ENCODE measurements around the gene THADA. TPM values are rescaled to one million over a fixed set of nuclear protein-coding genes. Genes with fewer than 3 reads are reported as not detected.

The THADA gene
- total RNA-seq, 1 donor from 2014 or later: 29.3 TPM

DNA sequence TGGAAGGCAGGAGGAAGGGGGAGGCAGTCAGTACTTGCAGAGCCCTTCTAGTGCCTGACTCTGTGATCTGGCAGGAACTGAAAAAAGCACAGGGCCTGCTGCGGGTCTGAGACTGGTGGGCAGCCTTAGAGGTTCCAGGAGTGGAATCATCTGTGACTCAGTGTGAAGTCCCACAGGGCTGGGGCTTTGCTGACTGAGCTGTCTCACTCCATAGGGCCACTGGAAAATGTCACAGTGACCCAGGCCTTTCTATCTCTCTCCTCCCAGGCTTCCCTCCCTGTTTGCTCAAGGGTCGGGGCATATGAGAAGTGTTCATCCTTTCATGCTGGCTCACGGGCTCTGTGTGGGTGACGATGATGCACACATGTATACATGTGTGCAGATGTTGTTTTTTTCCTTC, 322.3 kb downstream of the THADA start:
- H3K27ac ChIP-seq: no peak overlapping the region
- H3F3A ChIP-seq (ENCODE audit: low read depth): peaks cover 11% of the 10 kb centered on the region
- Mint-ChIP-seq H3K4me3 (no peak overlapping the region), H3K9me3 (no peaks in the 10 kb centered on the region), H3K4me1 (peaks cover 52% of the 10 kb centered on the region), H3K27me3 (ENCODE audit: insufficient read depth, low read depth) (no peaks in the 10 kb centered on the region), H3K36me3 (peaks cover 2% of the 10 kb centered on the region), H3K27ac (peak overlapping the region; percentile 42)
- H3K79me2 ChIP-seq (ENCODE audit: low read depth): no peaks in the 10 kb centered on the region
- H3K4me1 ChIP-seq: peaks cover 27% of the 10 kb centered on the region
- no peak overlapping the region for H3K9ac ChIP-seq
- H4K20me1 ChIP-seq (ENCODE audit: low read depth): no peaks in the 10 kb centered on the region
- no peak overlapping the region for H3K4me3 ChIP-seq
- H3K4me2 ChIP-seq: no peak overlapping the region
- no peaks in the 10 kb centered on the region for H3K9me3 ChIP-seq (ENCODE audit: low read depth)
- no peak for DNase-seq (ENCODE audit: low spot score)
- no peaks in the 10 kb centered on the region for H3K36me3 ChIP-seq
- no peak overlapping the region for H2AFZ ChIP-seq (replicated peaks)
- no peaks in the 10 kb centered on the region for H3K27me3 ChIP-seq
- TF ChIP-seq EZH2phosphoT487 (IDR thresholded peaks at IDR 0.05): no peak
- TF ChIP-seq, protein P1, sequence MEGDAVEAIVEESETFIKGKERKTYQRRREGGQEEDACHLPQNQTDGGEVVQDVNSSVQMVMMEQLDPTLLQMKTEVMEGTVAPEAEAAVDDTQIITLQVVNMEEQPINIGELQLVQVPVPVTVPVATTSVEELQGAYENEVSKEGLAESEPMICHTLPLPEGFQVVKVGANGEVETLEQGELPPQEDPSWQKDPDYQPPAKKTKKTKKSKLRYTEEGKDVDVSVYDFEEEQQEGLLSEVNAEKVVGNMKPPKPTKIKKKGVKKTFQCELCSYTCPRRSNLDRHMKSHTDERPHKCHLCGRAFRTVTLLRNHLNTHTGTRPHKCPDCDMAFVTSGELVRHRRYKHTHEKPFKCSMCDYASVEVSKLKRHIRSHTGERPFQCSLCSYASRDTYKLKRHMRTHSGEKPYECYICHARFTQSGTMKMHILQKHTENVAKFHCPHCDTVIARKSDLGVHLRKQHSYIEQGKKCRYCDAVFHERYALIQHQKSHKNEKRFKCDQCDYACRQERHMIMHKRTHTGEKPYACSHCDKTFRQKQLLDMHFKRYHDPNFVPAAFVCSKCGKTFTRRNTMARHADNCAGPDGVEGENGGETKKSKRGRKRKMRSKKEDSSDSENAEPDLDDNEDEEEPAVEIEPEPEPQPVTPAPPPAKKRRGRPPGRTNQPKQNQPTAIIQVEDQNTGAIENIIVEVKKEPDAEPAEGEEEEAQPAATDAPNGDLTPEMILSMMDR (IDR thresholded peaks at IDR 0.05): no peak
- no peak for TF ChIP-seq EZH2 (IDR thresholded peaks at IDR 0.05)

DNA sequence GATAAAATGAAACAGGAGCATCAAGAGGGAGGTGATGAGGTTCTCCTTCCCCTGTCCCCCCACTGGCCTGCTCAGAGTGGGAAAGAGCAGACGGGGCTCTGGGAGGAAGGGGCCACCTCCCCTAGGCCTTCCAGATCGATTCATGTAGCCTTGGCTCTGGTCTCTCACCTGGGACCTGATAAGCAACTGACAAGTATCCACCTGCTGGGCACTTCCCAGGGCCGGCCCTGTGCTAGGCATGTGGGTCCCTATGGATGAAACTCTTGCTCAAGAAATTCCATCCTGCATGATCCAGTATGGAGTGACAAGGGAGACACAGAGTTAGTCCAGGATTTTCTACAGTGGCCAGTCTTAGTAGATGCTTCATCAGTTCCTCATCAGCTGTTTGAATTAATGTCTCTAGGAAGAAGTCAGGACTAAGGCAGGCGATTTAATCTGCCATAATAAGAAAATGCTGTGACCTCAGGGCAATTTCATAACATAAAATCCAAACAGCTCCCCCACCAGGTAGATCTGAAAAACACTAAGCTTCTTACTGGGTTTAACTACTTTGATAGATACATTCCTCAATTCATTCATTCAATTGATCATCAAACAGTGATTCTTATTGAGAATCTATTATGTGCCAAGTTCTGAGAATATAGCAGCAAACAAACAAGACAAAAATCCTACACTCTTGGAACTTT, 324.8 kb downstream of the THADA start:
- no peaks in the 10 kb centered on the region for H3K36me3 ChIP-seq
- Mint-ChIP-seq H3K27me3 (ENCODE audit: insufficient read depth, low read depth) (peaks cover 2% of the 10 kb centered on the region), H3K4me1 (peaks cover 55% of the 10 kb centered on the region), H3K36me3 (peaks cover 6% of the 10 kb centered on the region), H3K4me3 (no peak overlapping the region), H3K27ac (peak overlapping the region; percentile 6), H3K9me3 (no peaks in the 10 kb centered on the region)
- no peak for TF ChIP-seq EZH2phosphoT487 (IDR thresholded peaks at IDR 0.05)
- TF ChIP-seq, protein P1 (IDR thresholded peaks at IDR 0.05): peak; percentile 38
- no peak overlapping the region for H3K4me2 ChIP-seq
- no peak overlapping the region for H2AFZ ChIP-seq (replicated peaks)
- no peak overlapping the region for H3K27ac ChIP-seq
- no peak overlapping the region for H3K9ac ChIP-seq
- no peaks in the 10 kb centered on the region for H3K27me3 ChIP-seq
- no peaks in the 10 kb centered on the region for H3K9me3 ChIP-seq (ENCODE audit: low read depth)
- H3K4me1 ChIP-seq: peaks cover 34% of the 10 kb centered on the region
- H3F3A ChIP-seq (ENCODE audit: low read depth): peaks cover 11% of the 10 kb centered on the region
- no peak for DNase-seq (ENCODE audit: low spot score)
- no peaks in the 10 kb centered on the region for H4K20me1 ChIP-seq (ENCODE audit: low read depth)
- no peak overlapping the region for H3K4me3 ChIP-seq
- no peaks in the 10 kb centered on the region for H3K79me2 ChIP-seq (ENCODE audit: low read depth)

DNA sequence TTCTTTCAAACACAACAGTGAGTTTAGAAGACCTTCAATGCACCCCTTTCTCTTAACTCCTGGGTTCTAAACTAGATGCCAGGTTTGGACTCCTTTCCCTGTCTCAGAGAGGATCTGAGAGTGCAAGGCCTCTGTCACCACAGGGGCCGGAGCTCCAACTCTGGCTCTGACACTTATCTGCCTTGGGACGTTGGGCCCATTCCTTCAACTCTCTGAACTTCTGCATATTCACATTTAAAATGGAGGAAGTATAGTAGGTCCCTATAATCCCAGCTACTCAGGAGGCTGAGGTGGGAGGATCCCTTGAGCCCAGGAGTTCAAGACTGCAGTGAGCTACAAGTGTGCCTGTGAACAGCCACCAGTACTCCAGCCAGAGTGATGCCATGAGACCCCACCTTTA, 325.4 kb downstream of the THADA start:
- no peak for DNase-seq (ENCODE audit: low spot score)
- Histone ChIP-seq H3K9ac (no peak overlapping the region), H3K4me3 (no peak overlapping the region), H4K20me1 (ENCODE audit: low read depth) (no peaks in the 10 kb centered on the region), H3K79me2 (ENCODE audit: low read depth) (no peaks in the 10 kb centered on the region), H3K4me2 (no peak overlapping the region), H2AFZ (replicated peaks) (no peak overlapping the region), H3K27me3 (no peaks in the 10 kb centered on the region), H3K27ac (no peak overlapping the region), H3K36me3 (no peaks in the 10 kb centered on the region), H3F3A (ENCODE audit: low read depth) (peaks cover 11% of the 10 kb centered on the region), H3K4me1 (peaks cover 40% of the 10 kb centered on the region), H3K9me3 (ENCODE audit: low read depth) (no peaks in the 10 kb centered on the region)
- Mint-ChIP-seq H3K27me3 (ENCODE audit: insufficient read depth, low read depth) (peaks cover 2% of the 10 kb centered on the region), H3K4me3 (peak overlapping the region; percentile 22), H3K36me3 (peaks cover 6% of the 10 kb centered on the region), H3K9me3 (no peaks in the 10 kb centered on the region), H3K4me1 (peaks cover 56% of the 10 kb centered on the region), H3K27ac (peak overlapping the region; percentile 72)
- TF ChIP-seq EZH2phosphoT487 (IDR thresholded peaks at IDR 0.05) (no peak), EZH2 (IDR thresholded peaks at IDR 0.05) (no peak)
- TF ChIP-seq, protein P1 (IDR thresholded peaks at IDR 0.05): no peak

Data from neural progenitor cell (in vitro differentiated cells).